ENCODE measurements around the gene ACTR5. TPM values are rescaled to one million over a fixed set of nuclear protein-coding genes. Genes with fewer than 3 reads are reported as not detected.

ACTR5 gene
- total and polyA plus RNA-seq, 2 donors (not counting 3 experiments of a cell fraction or from before 2014, with no cell fraction given) = 8.8 to 11.3 TPM

GRCh38 chr20:38759106-38759505 is 10.8 kb downstream of the ACTR5 start:
- ChIA-PET CTCF (interaction anchor here (1.2 to 1.3 kb wide), 2 partner anchors 9 to 31 kb away, joined by 3 to 5 read pairs; no protein-coding TSS in a partner anchor), POLR2A (interaction anchor here (0.7 kb wide), 1 partner anchor 11 kb away, joined by 3 read pairs; no protein-coding TSS in a partner anchor)
- H3K9ac ChIP-seq (replicated peaks; ENCODE audit: extremely low read depth, insufficient read depth, low read length) = no peak overlapping the region
- no peak overlapping the region for H2AFZ ChIP-seq (ENCODE audit: low read depth, low read length)
- H4K20me1 ChIP-seq (replicated peaks; ENCODE audit: control insufficient read depth, extremely low read depth, insufficient read depth, low read length) = no peaks in the 10 kb centered on the region
- H3K36me3 ChIP-seq (ENCODE audit: control insufficient read depth in 2 of 2, extremely low read depth in 1 of 2, insufficient read depth in 2 of 2, low read length in 2 of 2) = peaks cover 10 to 15% of the 10 kb centered on the region in 2 experiments
- H3K79me2 ChIP-seq (ENCODE audit: control insufficient read depth, insufficient read depth, low read length) = no peaks in the 10 kb centered on the region
- dilution Hi-C loops (cut with MboI; ENCODE audit: extremely low pct_ligation_motif_present, low sequenced_read_pairs) (no loop called here), intact Hi-C loops (cut with micrococcal nuclease) (no loop called here)
- DNase-seq (ENCODE audit: low read depth, low spot score) (no peak), FAIRE-seq (no peak)
- peaks cover 11% of the 10 kb centered on the region for H3K4me1 ChIP-seq (ENCODE audit: control insufficient read depth, extremely low read depth, insufficient read depth, low read length)
- no peaks in the 10 kb centered on the region for H3K27me3 ChIP-seq (ENCODE audit: control insufficient read depth in 2 of 2, insufficient read depth in 2 of 2, low read length in 2 of 2)
- H3K4me2 ChIP-seq (ENCODE audit: insufficient read depth, low read length) = no peak overlapping the region
- H3K9me3 ChIP-seq (replicated peaks; ENCODE audit: control insufficient read depth, insufficient read depth, low read length) = no peaks in the 10 kb centered on the region
- no peak overlapping the region for H3K4me3 ChIP-seq (replicated peaks in 1 of 3; ENCODE audit: insufficient read depth in 1 of 3, low read depth in 1 of 3, low read length in 3 of 3)
- H3K27ac ChIP-seq (ENCODE audit: insufficient read depth, low read depth, low read length) = no peak overlapping the region
- no TSS peak for BruUV-seq (replicated peaks)
- no peak for TF ChIP-seq CTCF (IDR thresholded peaks at IDR 0.05; ENCODE audit: extremely low read depth in 1 of 2, insufficient read depth in 1 of 2, low read depth in 1 of 2, low read length in 2 of 2)
- no peak for TF ChIP-seq JUN (IDR thresholded peaks at IDR 0.05; ENCODE audit: borderline replicate concordance, insufficient read depth, insufficient read length, low read depth)
- TF ChIP-seq POLR2AphosphoS5 (IDR thresholded peaks at IDR 0.05; ENCODE audit: insufficient read depth, low read depth, low read length) = no peak
- no peak for TF ChIP-seq GATA2 (IDR thresholded peaks at IDR 0.05; ENCODE audit: insufficient read depth, insufficient read length, low read depth, low read length)
- TF ChIP-seq FOS (IDR thresholded peaks at IDR 0.05; ENCODE audit: borderline replicate concordance, insufficient read depth, low read length) = no peak
- TF ChIP-seq MAX (IDR thresholded peaks at IDR 0.05; ENCODE audit: insufficient read depth, insufficient read length) = no peak
- H3K9me1 ChIP-seq (replicated peaks; ENCODE audit: control insufficient read depth, extremely low read depth, insufficient read depth, low read length) = no peaks in the 10 kb centered on the region
